Measurements from ENCODE around the gene E2F2. TPM values are rescaled to one million over a fixed set of nuclear protein-coding genes. Genes with fewer than 3 reads are reported as not detected.

The E2F2 gene
- total and polyA plus RNA-seq, 2 of the 13 experiments (the other 11 are each of a cell fraction or from before 2014, with no cell fraction given), result 0.65 to 6.6 TPM

DNA sequence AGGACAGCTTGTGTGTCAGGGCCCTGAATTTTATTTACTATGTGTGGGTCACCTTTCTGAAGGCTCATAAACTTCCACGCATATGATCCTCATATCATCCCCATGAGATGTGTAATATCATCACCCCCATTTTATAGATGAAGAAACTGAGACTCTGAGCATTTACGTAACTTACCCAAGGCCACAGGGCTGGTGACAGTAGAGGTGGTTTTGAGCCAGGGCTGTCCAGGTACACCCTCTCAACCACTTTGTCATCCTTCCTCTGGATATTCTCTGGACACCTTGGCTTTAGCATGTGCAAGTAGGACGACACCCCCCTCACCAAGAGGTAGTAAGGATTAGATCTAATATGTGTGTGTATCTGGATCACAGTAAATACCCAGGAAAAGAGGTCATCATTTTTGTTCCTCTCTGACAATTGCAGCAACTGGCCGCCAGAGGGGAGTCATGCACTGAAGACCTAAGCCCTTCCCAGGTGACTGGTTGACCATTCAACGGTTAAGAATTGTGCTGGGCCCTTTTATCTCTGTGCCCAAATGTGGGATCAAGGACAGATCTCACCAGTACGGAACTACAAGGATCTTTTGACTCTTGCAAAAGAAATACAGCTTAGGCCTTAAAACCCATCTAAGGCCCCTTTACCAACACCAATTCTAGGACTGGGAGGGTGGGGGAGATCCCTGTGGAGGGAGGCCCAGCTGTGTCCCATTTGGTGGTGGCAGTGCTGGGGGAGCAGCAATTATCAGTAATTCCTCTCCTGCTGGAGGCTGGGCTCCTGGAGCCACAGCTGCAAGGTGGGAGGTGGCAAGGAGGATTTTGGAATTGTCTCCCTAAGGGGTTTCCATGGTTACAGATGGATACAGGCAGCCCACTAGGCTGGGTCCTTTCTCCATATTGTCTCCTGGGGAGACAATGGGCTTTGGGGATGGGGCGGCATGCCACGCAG lies 13.7 kb upstream of the E2F2 start (continued):
- TF ChIP-seq, protein P1, sequence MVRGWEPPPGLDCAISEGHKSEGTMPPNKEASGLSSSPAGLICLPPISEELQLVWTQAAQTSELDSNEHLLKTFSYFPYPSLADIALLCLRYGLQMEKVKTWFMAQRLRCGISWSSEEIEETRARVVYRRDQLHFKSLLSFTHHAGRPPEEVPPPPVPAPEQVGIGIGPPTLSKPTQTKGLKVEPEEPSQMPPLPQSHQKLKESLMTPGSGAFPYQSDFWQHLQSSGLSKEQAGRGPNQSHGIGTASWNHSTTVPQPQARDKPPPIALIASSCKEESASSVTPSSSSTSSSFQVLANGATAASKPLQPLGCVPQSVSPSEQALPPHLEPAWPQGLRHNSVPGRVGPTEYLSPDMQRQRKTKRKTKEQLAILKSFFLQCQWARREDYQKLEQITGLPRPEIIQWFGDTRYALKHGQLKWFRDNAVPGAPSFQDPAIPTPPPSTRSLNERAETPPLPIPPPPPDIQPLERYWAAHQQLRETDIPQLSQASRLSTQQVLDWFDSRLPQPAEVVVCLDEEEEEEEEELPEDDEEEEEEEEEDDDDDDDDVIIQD (CRISPR knock-in tag; IDR thresholded peaks at IDR 0.05; ENCODE audit: low read depth), result no peak
- TF ChIP-seq SOX13 (IDR thresholded peaks at IDR 0.05), result no peak
- TF ChIP-seq SOX13 (CRISPR knock-in tag; conservative IDR thresholded peaks at IDR 0.05 in 1 of 2, IDR thresholded peaks at IDR 0.05 in 1 of 2), result peak in 1 of 2 experiments; percentile 27; a peak in 1 of 4 replicates
- TF ChIP-seq, protein P2, sequence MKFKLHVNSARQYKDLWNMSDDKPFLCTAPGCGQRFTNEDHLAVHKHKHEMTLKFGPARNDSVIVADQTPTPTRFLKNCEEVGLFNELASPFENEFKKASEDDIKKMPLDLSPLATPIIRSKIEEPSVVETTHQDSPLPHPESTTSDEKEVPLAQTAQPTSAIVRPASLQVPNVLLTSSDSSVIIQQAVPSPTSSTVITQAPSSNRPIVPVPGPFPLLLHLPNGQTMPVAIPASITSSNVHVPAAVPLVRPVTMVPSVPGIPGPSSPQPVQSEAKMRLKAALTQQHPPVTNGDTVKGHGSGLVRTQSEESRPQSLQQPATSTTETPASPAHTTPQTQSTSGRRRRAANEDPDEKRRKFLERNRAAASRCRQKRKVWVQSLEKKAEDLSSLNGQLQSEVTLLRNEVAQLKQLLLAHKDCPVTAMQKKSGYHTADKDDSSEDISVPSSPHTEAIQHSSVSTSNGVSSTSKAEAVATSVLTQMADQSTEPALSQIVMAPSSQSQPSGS (CRISPR knock-in tag; IDR thresholded peaks at IDR 0.05), result peak; percentile 62; the same call in 1 of the 2 replicates
- no peak for TF ChIP-seq REL (CRISPR knock-in tag; conservative IDR thresholded peaks at IDR 0.05)
- no peak for TF ChIP-seq JUNB (CRISPR knock-in tag; IDR thresholded peaks at IDR 0.05; ENCODE audit: borderline replicate concordance)
- no peak for TF ChIP-seq PHF21A (CRISPR knock-in tag; IDR thresholded peaks at IDR 0.05)
- 0 out of 2 replicates have a peak, but pooled peaks have one; percentile 33 for TF ChIP-seq TARDBP (CRISPR knock-in tag; IDR thresholded peaks at IDR 0.05)
- TF ChIP-seq, protein P3, sequence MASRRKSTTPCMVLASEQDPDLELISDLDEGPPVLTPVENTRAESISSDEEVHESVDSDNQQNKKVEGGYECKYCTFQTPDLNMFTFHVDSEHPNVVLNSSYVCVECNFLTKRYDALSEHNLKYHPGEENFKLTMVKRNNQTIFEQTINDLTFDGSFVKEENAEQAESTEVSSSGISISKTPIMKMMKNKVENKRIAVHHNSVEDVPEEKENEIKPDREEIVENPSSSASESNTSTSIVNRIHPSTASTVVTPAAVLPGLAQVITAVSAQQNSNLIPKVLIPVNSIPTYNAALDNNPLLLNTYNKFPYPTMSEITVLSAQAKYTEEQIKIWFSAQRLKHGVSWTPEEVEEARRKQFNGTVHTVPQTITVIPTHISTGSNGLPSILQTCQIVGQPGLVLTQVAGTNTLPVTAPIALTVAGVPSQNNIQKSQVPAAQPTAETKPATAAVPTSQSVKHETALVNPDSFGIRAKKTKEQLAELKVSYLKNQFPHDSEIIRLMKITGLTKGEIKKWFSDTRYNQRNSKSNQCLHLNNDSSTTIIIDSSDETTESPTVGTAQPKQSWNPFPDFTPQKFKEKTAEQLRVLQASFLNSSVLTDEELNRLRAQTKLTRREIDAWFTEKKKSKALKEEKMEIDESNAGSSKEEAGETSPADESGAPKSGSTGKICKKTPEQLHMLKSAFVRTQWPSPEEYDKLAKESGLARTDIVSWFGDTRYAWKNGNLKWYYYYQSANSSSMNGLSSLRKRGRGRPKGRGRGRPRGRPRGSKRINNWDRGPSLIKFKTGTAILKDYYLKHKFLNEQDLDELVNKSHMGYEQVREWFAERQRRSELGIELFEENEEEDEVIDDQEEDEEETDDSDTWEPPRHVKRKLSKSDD (CRISPR knock-in tag; IDR thresholded peaks at IDR 0.05; ENCODE audit: low read depth), result no peak
- TF ChIP-seq MYNN (CRISPR knock-in tag; IDR thresholded peaks at IDR 0.05; ENCODE audit: low read depth), result no peak
- TF ChIP-seq, protein P4, sequence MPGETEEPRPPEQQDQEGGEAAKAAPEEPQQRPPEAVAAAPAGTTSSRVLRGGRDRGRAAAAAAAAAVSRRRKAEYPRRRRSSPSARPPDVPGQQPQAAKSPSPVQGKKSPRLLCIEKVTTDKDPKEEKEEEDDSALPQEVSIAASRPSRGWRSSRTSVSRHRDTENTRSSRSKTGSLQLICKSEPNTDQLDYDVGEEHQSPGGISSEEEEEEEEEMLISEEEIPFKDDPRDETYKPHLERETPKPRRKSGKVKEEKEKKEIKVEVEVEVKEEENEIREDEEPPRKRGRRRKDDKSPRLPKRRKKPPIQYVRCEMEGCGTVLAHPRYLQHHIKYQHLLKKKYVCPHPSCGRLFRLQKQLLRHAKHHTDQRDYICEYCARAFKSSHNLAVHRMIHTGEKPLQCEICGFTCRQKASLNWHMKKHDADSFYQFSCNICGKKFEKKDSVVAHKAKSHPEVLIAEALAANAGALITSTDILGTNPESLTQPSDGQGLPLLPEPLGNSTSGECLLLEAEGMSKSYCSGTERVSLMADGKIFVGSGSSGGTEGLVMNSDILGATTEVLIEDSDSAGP (CRISPR knock-in tag; IDR thresholded peaks at IDR 0.05; ENCODE audit: borderline replicate concordance), result no peak
- 0 out of 2 replicates have a peak, but pooled peaks have one; percentile 22 for TF ChIP-seq BHLHE40 (IDR thresholded peaks at IDR 0.05; ENCODE audit: low read length)
- no peak for TF ChIP-seq ZNF563 (CRISPR knock-in tag; IDR thresholded peaks at IDR 0.05)
- peak; percentile 43; the same call in 1 of the 2 replicates for TF ChIP-seq IRF2 (CRISPR knock-in tag; IDR thresholded peaks at IDR 0.05)
- peak; percentile 9; the same call in 1 of the 2 replicates for TF ChIP-seq ETV5 (CRISPR knock-in tag; IDR thresholded peaks at IDR 0.05; ENCODE audit: borderline replicate concordance)
- TF ChIP-seq, protein P5, sequence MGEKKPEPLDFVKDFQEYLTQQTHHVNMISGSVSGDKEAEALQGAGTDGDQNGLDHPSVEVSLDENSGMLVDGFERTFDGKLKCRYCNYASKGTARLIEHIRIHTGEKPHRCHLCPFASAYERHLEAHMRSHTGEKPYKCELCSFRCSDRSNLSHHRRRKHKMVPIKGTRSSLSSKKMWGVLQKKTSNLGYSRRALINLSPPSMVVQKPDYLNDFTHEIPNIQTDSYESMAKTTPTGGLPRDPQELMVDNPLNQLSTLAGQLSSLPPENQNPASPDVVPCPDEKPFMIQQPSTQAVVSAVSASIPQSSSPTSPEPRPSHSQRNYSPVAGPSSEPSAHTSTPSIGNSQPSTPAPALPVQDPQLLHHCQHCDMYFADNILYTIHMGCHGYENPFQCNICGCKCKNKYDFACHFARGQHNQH (CRISPR knock-in tag; IDR thresholded peaks at IDR 0.05), result peak; percentile 56; the same call in 1 of the 2 replicates

Data from HepG2 (cell line).